Coronary artery (tissue), 2 donors: ENCODE data around the gene JAK2.
"Not testable (repeated sequence)": the region's sequence is repeated elsewhere in the genome, so short reads cannot be mapped to it uniquely, and the experiment has no call there.

Experiments used
- DNase-seq: peaks from one replicate; pipeline ENCODE4 v3.0.0-alpha.2; 2017; ENCODE audit warnings: low spot score
- H3K27ac ChIP-seq, 2 donors: fragments of 200-600 bp; sonication (generic); one replicate each; pipeline ENCODE4 v1.5.1; 2016 to 2019
- H3K4me3 ChIP-seq: fragments of 200-600 bp; sonication (generic); 2 replicates; pipeline ENCODE4 v1.5.1; 2016; ENCODE audit warnings: mild to moderate bottlenecking, moderate library complexity
- TF ChIP-seq, protein P1 (sequence below): fragments of 200-600 bp; sonication (generic); IDR thresholded peaks from one replicate; pipeline ENCODE4 v1.5.1; 2019; ENCODE audit warnings: antibody characterized with exemption

Gene JAK2

DNA sequence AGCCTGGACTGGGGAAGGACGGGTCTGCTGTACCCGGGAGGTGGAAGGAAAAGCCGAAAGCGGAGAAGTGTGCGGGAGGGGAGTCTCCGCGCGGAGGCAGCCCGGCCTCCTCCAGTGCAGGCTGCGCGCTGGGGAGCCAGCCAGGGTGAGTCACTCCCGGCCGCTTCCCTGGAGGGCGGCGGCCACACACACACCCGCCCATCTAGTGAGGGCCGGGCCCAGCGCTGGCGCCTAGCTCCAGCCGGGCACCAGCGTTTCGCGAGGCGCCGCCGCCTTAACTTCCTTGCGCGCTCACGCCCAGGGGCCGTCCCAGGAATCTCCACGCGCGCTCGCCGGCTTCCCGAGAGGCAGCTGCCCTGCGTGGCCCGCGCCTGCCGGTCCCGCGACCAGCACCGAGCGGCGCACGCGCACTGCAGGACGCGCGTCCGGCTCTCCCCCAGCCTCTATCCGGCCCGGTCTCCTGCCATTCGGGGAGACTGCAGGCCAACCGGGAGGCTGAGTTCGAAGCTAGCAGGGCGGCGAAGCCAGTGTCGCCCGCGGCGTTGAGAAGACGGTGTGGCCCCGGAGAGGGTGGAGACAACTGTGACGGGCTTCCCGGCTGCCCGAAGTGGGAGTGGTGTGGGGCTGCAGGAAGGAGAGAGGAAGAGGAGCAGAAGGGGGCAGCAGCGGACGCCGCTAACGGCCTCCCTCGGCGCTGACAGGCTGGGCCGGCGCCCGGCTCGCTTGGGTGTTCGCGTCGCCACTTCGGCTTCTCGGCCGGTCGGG lies at the start of gene JAK2:
TSS of gene JAK2 (plus strand) at position 652 of the 765 bp plus-strand sequence. CDS start 36,716 bp downstream, outside the sequence.
- peak within 1 kb of the TSS; percentile 96 to 97 for H3K27ac ChIP-seq
- H3K4me3 ChIP-seq = peak within 1 kb of the TSS; percentile 88
- peak; percentile 96 for DNase-seq
- TF ChIP-seq, protein P1, sequence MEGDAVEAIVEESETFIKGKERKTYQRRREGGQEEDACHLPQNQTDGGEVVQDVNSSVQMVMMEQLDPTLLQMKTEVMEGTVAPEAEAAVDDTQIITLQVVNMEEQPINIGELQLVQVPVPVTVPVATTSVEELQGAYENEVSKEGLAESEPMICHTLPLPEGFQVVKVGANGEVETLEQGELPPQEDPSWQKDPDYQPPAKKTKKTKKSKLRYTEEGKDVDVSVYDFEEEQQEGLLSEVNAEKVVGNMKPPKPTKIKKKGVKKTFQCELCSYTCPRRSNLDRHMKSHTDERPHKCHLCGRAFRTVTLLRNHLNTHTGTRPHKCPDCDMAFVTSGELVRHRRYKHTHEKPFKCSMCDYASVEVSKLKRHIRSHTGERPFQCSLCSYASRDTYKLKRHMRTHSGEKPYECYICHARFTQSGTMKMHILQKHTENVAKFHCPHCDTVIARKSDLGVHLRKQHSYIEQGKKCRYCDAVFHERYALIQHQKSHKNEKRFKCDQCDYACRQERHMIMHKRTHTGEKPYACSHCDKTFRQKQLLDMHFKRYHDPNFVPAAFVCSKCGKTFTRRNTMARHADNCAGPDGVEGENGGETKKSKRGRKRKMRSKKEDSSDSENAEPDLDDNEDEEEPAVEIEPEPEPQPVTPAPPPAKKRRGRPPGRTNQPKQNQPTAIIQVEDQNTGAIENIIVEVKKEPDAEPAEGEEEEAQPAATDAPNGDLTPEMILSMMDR = no peak

DNA sequence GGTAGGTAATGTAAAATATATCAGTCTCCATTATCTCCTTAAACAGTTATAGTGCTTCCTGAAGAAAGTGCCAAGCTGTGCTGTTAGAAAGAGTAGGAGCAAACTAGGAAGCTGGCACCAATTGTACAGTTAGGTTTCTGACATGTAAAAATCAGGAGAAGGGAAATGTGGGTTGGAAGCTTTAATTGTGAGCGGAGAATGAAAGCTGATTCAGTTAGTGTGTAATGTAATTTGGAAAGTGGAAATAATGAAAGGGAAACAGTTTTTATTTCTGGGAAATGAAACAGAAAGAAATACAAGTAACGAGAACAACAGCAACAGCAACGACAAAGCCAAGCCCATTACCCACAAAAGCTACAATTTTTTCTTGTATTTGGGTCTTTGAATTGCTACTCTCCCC lies 48.8 kb upstream of the JAK2 start:
- Histone ChIP-seq H3K4me3 (no peak overlapping the region), H3K27ac (peak overlapping the region in 1 of 2 donors; percentile 38)
- DNase-seq = no peak
- TF ChIP-seq, protein P1 = no peak

DNA sequence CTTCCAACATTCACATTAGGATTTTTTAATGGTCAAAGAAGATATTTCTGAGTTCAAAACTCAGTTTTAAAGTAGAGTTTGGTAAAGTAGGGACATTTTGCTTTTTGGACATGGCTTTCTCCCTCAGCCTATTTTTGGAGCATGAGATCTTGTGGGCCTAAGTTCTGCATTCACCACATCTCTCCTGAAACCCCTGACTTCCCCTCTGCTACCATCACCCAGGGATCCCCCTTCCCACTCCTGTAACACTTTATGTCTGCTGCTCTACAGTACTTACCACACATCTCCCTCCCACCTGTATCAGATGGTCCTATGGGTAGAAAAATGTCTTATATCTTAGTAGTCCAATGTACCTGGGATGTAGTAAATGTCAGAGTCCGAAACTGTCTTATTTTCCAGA lies 48.2 kb upstream of the JAK2 start:
- Histone ChIP-seq H3K27ac (no peak overlapping the region), H3K4me3 (no peak overlapping the region)
- TF ChIP-seq, protein P1 = no peak
- DNase-seq = no peak

DNA sequence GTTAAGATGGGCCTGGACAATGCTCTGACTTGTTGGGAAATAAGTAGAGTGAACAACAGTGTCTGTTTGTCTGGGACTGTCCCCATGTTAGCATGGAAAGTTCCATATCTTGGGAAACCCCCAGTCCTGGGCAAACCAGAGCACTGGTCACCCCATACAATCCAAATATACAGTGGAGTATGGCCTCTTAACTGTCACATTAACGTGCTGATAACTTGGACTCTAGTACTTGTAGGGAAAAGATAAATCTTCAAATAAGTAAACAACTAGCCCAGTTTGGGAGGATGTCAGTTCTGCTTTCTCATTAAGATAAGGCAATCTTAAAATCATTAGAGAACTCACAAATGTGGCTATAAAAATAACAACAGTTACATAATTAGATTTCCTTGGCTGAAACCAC lies 47.6 kb upstream of the JAK2 start:
- H3K27ac ChIP-seq = no peak overlapping the region
- no peak overlapping the region for H3K4me3 ChIP-seq
- DNase-seq = no peak
- TF ChIP-seq, protein P1 = no peak

DNA sequence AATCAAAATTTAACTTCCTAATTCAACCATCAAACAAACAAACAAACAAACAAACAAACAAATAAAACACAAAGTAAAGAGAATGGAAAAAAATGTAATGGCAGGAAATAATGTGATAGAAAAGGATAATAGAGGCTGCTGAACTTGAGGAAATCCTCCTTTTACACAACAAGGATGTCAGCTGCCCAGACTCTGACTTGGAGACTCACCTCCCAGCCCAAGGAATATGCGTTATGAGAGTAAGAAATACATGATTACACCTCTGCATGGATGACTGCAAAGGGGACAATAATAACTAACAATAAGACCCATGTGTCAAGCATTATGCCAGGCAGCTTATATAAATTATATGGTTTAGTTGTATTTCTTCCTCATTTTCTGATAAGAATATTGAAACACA lies 46.6 kb upstream of the JAK2 start:
- no peak overlapping the region for H3K4me3 ChIP-seq
- DNase-seq = no peak
- TF ChIP-seq, protein P1 = no peak
- peak overlapping the region in 1 of 2 donors; percentile 56 for H3K27ac ChIP-seq

DNA sequence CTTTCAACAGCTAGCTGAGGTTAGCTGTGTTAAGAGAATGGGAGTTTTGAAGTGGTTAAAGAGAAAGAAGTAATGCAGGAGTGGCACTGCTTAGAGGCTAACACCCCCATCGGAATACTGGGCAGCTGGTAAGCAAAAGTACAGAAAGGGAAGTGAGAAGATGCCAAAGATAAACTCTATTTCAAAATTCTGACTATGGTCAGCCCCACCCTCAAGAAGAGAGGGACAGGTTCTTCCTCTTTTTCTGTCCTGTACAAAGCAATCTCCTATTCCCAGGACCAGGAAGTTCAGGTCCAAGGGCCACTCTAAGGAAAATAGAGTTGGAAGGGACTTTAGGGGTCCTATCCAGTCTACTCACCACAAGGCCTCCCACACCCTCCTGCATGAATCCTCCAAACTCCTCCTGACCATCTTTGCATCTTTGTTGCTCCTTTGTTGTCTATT lies 45.9 kb upstream of the JAK2 start:
- DNase-seq = no peak
- TF ChIP-seq, protein P1 = no peak
- H3K27ac ChIP-seq = peak overlapping the region in 1 of 2 donors; percentile 56

DNA sequence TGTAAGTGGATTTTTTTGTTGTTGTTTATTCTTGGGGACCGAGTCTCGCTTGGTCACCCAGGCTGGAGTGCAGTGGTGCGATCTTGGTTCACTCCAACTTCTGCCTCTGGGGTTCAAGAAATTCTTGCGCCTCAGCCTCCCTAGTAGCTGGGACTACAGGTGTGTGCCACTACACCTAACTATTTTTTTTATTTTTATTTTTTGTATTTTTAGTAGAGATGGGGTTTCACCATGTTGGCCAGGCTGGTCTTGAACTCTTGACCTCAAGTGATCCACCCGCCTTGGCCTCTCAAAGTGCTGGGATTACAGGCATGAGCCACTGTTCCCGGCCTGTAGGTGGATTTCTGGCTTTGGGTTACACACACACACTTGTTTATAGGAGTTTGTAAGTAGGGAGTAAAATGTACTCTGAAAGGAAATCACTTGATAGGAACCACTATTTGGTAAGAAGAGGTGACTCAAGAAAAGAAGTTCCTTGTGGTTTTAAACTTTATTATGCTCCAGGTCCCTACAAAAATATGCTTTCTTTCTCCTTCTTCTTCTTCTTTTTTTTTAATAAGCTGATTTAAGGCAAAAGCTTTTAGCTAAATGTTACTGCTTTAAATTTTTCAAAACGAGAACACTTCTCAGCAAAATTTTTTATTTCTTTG lies 42.9 kb upstream of the JAK2 start:
- not testable (repeated sequence) for H3K4me3 ChIP-seq, DNase-seq
- H3K27ac ChIP-seq = peak overlapping the region; percentile 46 to 64

More for the DNA sequence above, 45.9 kb upstream of the JAK2 start:
- no peak overlapping the region for H3K4me3 ChIP-seq
